Cardiac muscle cell (in vitro differentiated cells and primary cell): ENCODE measurements around the gene G2E3. TPM values are rescaled to one million over a fixed set of nuclear protein-coding genes. Genes with fewer than 3 reads are reported as not detected.

Experiments used
- DNase-seq, 2 donors: peaks; one replicate each; pipeline versions ENCODE4 v3.0.0 to v3.0.0-alpha.2; 2010 to 2017; ENCODE audit warnings: low read depth in 1 of 2, low spot score in 1 of 2
- H3K27ac ChIP-seq: fragments of 200-600 bp; sonication (generic); 2 replicates; pipeline ENCODE4 v1.5.1; 2016
- H3K27me3 ChIP-seq: fragments of 200-600 bp; sonication (generic); 2 replicates; pipeline ENCODE4 v1.6.0; 2016; ENCODE audit warnings: control low read depth
- H3K36me3 ChIP-seq: fragments of 200-600 bp; sonication (generic); 2 replicates; pipeline ENCODE4 v1.5.1; 2016; ENCODE audit warnings: control low read depth
- H3K4me1 ChIP-seq: fragments of 200-600 bp; sonication (generic); 2 replicates; pipeline ENCODE4 v1.8.1; 2017; ENCODE audit warnings: low read depth, mild to moderate bottlenecking, mixed run types
- H3K4me3 ChIP-seq: fragments of 200-600 bp; sonication (generic); 2 replicates; pipeline ENCODE4 v1.5.1; 2016; ENCODE audit warnings: mild to moderate bottlenecking
- H3K9me3 ChIP-seq: fragments of 200-600 bp; sonication (generic); 2 replicates; pipeline ENCODE4 v1.5.1; 2017; ENCODE audit warnings: low read depth, mild to moderate bottlenecking, control low read depth
- CTCF ChIP-seq: IDR thresholded peaks from 2 replicates; pipeline ENCODE4 v1.5.1; 2012; ENCODE audit warnings: low read depth, mild to moderate bottlenecking, low read length
- polyA plus RNA-seq: library from polyadenylated mRNA; unstranded; fragments of >200 nt; fragmentation: Nextera tagmentation; extraction: Ambion mirVana; gene quantifications from 2 replicates; pipeline ENCODE4 v1.2.1, GENCODE V29; 2016
- total RNA-seq: library from RNA; depleted of rRNA; stranded (reverse); fragments of >200 nt; gene quantifications from 2 replicates; pipeline ENCODE4 v1.2.3, GENCODE V29; 2016

Gene G2E3
- total and polyA plus RNA-seq, 2 experiments from 2014 or later = 10.4 to 17.9 TPM

- DNase-seq = no peak
- no peak for TF ChIP-seq CTCF
- no peaks in the 10 kb centered on the region for H3K27me3 ChIP-seq
- no peak overlapping the region for H3K4me3 ChIP-seq
- no peaks in the 10 kb centered on the region for H3K4me1 ChIP-seq
- H3K9me3 ChIP-seq = no peaks in the 10 kb centered on the region
- H3K36me3 ChIP-seq = no peaks in the 10 kb centered on the region
- H3K27ac ChIP-seq = no peak overlapping the region
Measured at GRCh38 chr14:30581283-30581625, 22.3 kb downstream of the G2E3 start.

GRCh38 chr14:30582376-30582775 lies 23.4 kb downstream of the G2E3 start:
- Histone ChIP-seq H3K36me3 (no peaks in the 10 kb centered on the region), H3K27ac (no peak overlapping the region), H3K9me3 (no peaks in the 10 kb centered on the region), H3K4me3 (no peak overlapping the region), H3K4me1 (no peaks in the 10 kb centered on the region), H3K27me3 (no peaks in the 10 kb centered on the region)
- TF ChIP-seq CTCF = no peak
- DNase-seq = no peak

- no peak overlapping the region for H3K27ac ChIP-seq
- H3K36me3 ChIP-seq = peaks cover under 1% of the 10 kb centered on the region
- TF ChIP-seq CTCF = no peak
- no peaks in the 10 kb centered on the region for H3K27me3 ChIP-seq
- H3K4me3 ChIP-seq = no peak overlapping the region
- DNase-seq = no peak
- H3K9me3 ChIP-seq = no peaks in the 10 kb centered on the region
- H3K4me1 ChIP-seq = no peaks in the 10 kb centered on the region
Measured at GRCh38 chr14:30584058-30584630, 25.2 kb downstream of the G2E3 start.

GRCh38 chr14:30585204-30585603 lies 26.2 kb downstream of the G2E3 start:
- Histone ChIP-seq H3K27me3 (no peaks in the 10 kb centered on the region), H3K4me3 (no peak overlapping the region), H3K9me3 (no peaks in the 10 kb centered on the region), H3K36me3 (peaks cover 5% of the 10 kb centered on the region), H3K27ac (no peak overlapping the region), H3K4me1 (no peaks in the 10 kb centered on the region)
- TF ChIP-seq CTCF = no peak
- DNase-seq = no peak

- no peak overlapping the region for H3K27ac ChIP-seq
- H3K4me3 ChIP-seq = no peak overlapping the region
- H3K36me3 ChIP-seq = peaks cover 5% of the 10 kb centered on the region
- no peaks in the 10 kb centered on the region for H3K4me1 ChIP-seq
- no peaks in the 10 kb centered on the region for H3K9me3 ChIP-seq
- no peak for TF ChIP-seq CTCF
- DNase-seq = no peak
- no peaks in the 10 kb centered on the region for H3K27me3 ChIP-seq
Measured at GRCh38 chr14:30587141-30587540, 28.2 kb downstream of the G2E3 start.

- no peaks in the 10 kb centered on the region for H3K9me3 ChIP-seq
- no peak for TF ChIP-seq CTCF
- DNase-seq = no peak
- H3K4me1 ChIP-seq = no peaks in the 10 kb centered on the region
- no peak overlapping the region for H3K4me3 ChIP-seq
- peaks cover 15% of the 10 kb centered on the region for H3K36me3 ChIP-seq
- H3K27ac ChIP-seq = no peak overlapping the region
- H3K27me3 ChIP-seq = no peaks in the 10 kb centered on the region
Measured at GRCh38 chr14:30588873-30589272, 29.9 kb downstream of the G2E3 start.
